HG03196 (cell line): Measurements from ENCODE around the gene PPARGC1A.

Source experiments
- ATAC-seq: cut with Tn5 transposase; IDR thresholded peaks from one replicate; pipeline ENCODE4 v1.9.1; 2021; ENCODE audit not compliant: unreplicated experiment

Gene PPARGC1A

GRCh38 chr4:23839279-23839678, 50.6 kb downstream of the PPARGC1A start:
- ATAC-seq = no peak

- ATAC-seq = no peak
Observed at GRCh38 chr4:23838607-23839006, 51.2 kb downstream of the PPARGC1A start.

GRCh38 chr4:23838131-23838530, 51.7 kb downstream of the PPARGC1A start:
- ATAC-seq = no peak

GRCh38 chr4:23837371-23837770, 52.5 kb downstream of the PPARGC1A start:
- no peak for ATAC-seq

- no peak for ATAC-seq
Observed at GRCh38 chr4:23835774-23836478, 53.9 kb downstream of the PPARGC1A start.

GRCh38 chr4:23828779-23829178, 61.1 kb downstream of the PPARGC1A start:
- ATAC-seq = no peak

GRCh38 chr4:23828020-23828715, 61.7 kb downstream of the PPARGC1A start:
- no peak for ATAC-seq

- no peak for ATAC-seq
Observed at GRCh38 chr4:23822181-23822580, 67.7 kb downstream of the PPARGC1A start.

- no peak for ATAC-seq
Observed at GRCh38 chr4:23819041-23819511, 70.8 kb downstream of the PPARGC1A start.

- ATAC-seq = no peak
Observed at GRCh38 chr4:23818097-23818885, 71.6 kb downstream of the PPARGC1A start.

GRCh38 chr4:23814996-23815660, 74.7 kb downstream of the PPARGC1A start:
- no peak for ATAC-seq

- no peak for ATAC-seq
Observed at GRCh38 chr4:23814587-23814986, 75.3 kb downstream of the PPARGC1A start.

GRCh38 chr4:23811161-23811560, 78.7 kb downstream of the PPARGC1A start:
- ATAC-seq = no peak

GRCh38 chr4:23805450-23805851, 84.4 kb downstream of the PPARGC1A start:
- no peak for ATAC-seq

- no peak for ATAC-seq
Observed at GRCh38 chr4:23789762-23790161, 100.1 kb downstream of the PPARGC1A start.

GRCh38 chr4:23788460-23788859, 101.4 kb downstream of the PPARGC1A start:
- no peak for ATAC-seq

- no peak for ATAC-seq
Observed at GRCh38 chr4:23788027-23788426, 101.8 kb downstream of the PPARGC1A start.

- no peak for ATAC-seq
Observed at GRCh38 chr4:23782778-23783437, 106.9 kb downstream of the PPARGC1A start.

- ATAC-seq = no peak
Observed at GRCh38 chr4:23779839-23780238, 110.0 kb downstream of the PPARGC1A start.

GRCh38 chr4:23779422-23779821, 110.4 kb downstream of the PPARGC1A start:
- ATAC-seq = no peak

GRCh38 chr4:23775694-23776093, 114.2 kb downstream of the PPARGC1A start:
- no peak for ATAC-seq
